ENCODE measurements around the gene BBX. TPM values are rescaled to one million over a fixed set of nuclear protein-coding genes. Genes with fewer than 3 reads are reported as not detected.

BBX gene
- polyA plus RNA-seq, 6 donors from 2014 or later = 124 to 158 (median 139) TPM

GRCh38 chr3:107798381-107798780 is 275.6 kb downstream of the BBX start:
- DNase-seq (no peak), ATAC-seq (ENCODE audit: low read depth in 2 of 2) (no peak)
- Mint-ChIP-seq H3K36me3 (peaks cover 22 to 30% of the 10 kb centered on the region in 2 donors), H3K4me1 (peaks cover 15 to 21% (median 17%) of the 10 kb centered on the region in 3 donors), H3K27me3 (no peaks in the 10 kb centered on the region), H3K27ac (peak overlapping the region in 3 of 6 donors; percentile 38 to 62 (median 62)), H3K4me3 (no peak overlapping the region), H3K9me3 (no peaks in the 10 kb centered on the region)

GRCh38 chr3:107800710-107801109 is 277.9 kb downstream of the BBX start:
- Mint-ChIP-seq H3K27ac (no peak overlapping the region), H3K4me1 (peaks cover 1 to 10% (median 6%) of the 10 kb centered on the region in 3 donors), H3K27me3 (no peaks in the 10 kb centered on the region), H3K4me3 (no peak overlapping the region), H3K9me3 (no peaks in the 10 kb centered on the region), H3K36me3 (peaks cover 38 to 41% of the 10 kb centered on the region in 2 donors)
- DNase-seq (no peak), ATAC-seq (ENCODE audit: low read depth in 2 of 2) (no peak)

- ATAC-seq (ENCODE audit: low read depth in 2 of 2) = no peak
- peaks cover 0 to 4% (median 0%) of the 10 kb centered on the region in 3 donors for H3K4me1 Mint-ChIP-seq
- DNase-seq = no peak
- H3K36me3 Mint-ChIP-seq = peaks cover 39 to 42% of the 10 kb centered on the region in 2 donors
- no peaks in the 10 kb centered on the region for H3K27me3 Mint-ChIP-seq
- no peaks in the 10 kb centered on the region for H3K9me3 Mint-ChIP-seq
- H3K27ac Mint-ChIP-seq = peak overlapping the region in 3 of 6 donors; percentile 16 to 94 (median 71)
- no peak overlapping the region for H3K4me3 Mint-ChIP-seq
Observed at GRCh38 chr3:107803170-107803569, 280.4 kb downstream of the BBX start.

GRCh38 chr3:107806021-107806420 is 283.3 kb downstream of the BBX start:
- ATAC-seq (ENCODE audit: low read depth in 2 of 2) (no peak), DNase-seq (no peak)
- no peak overlapping the region for H3K27ac Mint-ChIP-seq
- H3K4me3 Mint-ChIP-seq = no peak overlapping the region
- H3K36me3 Mint-ChIP-seq = peaks cover 32 to 40% of the 10 kb centered on the region in 2 donors
- peaks cover 11 to 16% (median 13%) of the 10 kb centered on the region in 3 donors for H3K4me1 Mint-ChIP-seq
- H3K9me3 Mint-ChIP-seq = no peaks in the 10 kb centered on the region
- no peaks in the 10 kb centered on the region for H3K27me3 Mint-ChIP-seq

- ATAC-seq (ENCODE audit: low read depth in 2 of 2) = no peak
- Mint-ChIP-seq H3K36me3 (peaks cover 29 to 36% of the 10 kb centered on the region in 2 donors), H3K9me3 (no peaks in the 10 kb centered on the region), H3K27me3 (no peaks in the 10 kb centered on the region), H3K4me3 (no peak overlapping the region), H3K4me1 (peaks cover 11 to 16% (median 13%) of the 10 kb centered on the region in 3 donors), H3K27ac (peak overlapping the region in 1 of 6 donors; percentile 69)
- no peak for DNase-seq
Observed at GRCh38 chr3:107806536-107806935, 283.8 kb downstream of the BBX start.

GRCh38 chr3:107810171-107811071 is 287.7 kb downstream of the BBX start:
- DNase-seq = peak; percentile 7
- Mint-ChIP-seq H3K4me3 (peak overlapping the region in 5 of 8 donors; percentile 19 to 75 (median 64)), H3K9me3 (no peaks in the 10 kb centered on the region), H3K27ac (peak overlapping the region in 2 of 6 donors; percentile 58 to 62), H3K27me3 (no peaks in the 10 kb centered on the region), H3K36me3 (peaks cover 2 to 15% of the 10 kb centered on the region in 2 donors), H3K4me1 (peaks cover 11 to 17% (median 16%) of the 10 kb centered on the region in 3 donors)
- peak; percentile 21 to 32 for ATAC-seq (ENCODE audit: low read depth in 2 of 2)

- H3K4me1 Mint-ChIP-seq = peaks cover 11 to 17% (median 16%) of the 10 kb centered on the region in 3 donors
- peaks cover 0 to 6% of the 10 kb centered on the region in 2 donors for H3K36me3 Mint-ChIP-seq
- H3K27ac Mint-ChIP-seq = peak overlapping the region in 5 of 6 donors; percentile 11 to 93 (median 27)
- H3K9me3 Mint-ChIP-seq = no peaks in the 10 kb centered on the region
- DNase-seq (no peak), ATAC-seq (ENCODE audit: low read depth in 2 of 2) (no peak)
- H3K4me3 Mint-ChIP-seq = no peak overlapping the region
- no peaks in the 10 kb centered on the region for H3K27me3 Mint-ChIP-seq
Observed at GRCh38 chr3:107813026-107813425, 290.3 kb downstream of the BBX start.

GRCh38 chr3:107816107-107816506 is 293.3 kb downstream of the BBX start:
- Mint-ChIP-seq H3K4me3 (no peak overlapping the region), H3K27me3 (peaks cover 5 to 10% (median 6%) of the 10 kb centered on the region in 3 donors), H3K27ac (peak overlapping the region in 1 of 6 donors; percentile 33), H3K9me3 (no peaks in the 10 kb centered on the region), H3K4me1 (peaks cover 0 to 4% (median 0%) of the 10 kb centered on the region in 3 donors), H3K36me3 (no peaks in the 10 kb centered on the region)
- ATAC-seq (ENCODE audit: low read depth in 2 of 2) = no peak
- DNase-seq = no peak

GRCh38 chr3:107817076-107817475 is 294.3 kb downstream of the BBX start:
- DNase-seq (no peak), ATAC-seq (ENCODE audit: low read depth in 2 of 2) (no peak)
- Mint-ChIP-seq H3K4me1 (peaks cover 0 to 4% (median 0%) of the 10 kb centered on the region in 3 donors), H3K27me3 (peaks cover 6 to 20% (median 9%) of the 10 kb centered on the region in 3 donors), H3K4me3 (no peak overlapping the region), H3K27ac (peak overlapping the region in 1 of 6 donors; percentile 57), H3K9me3 (no peaks in the 10 kb centered on the region), H3K36me3 (no peaks in the 10 kb centered on the region)

- H3K4me1 Mint-ChIP-seq = peaks cover 0 to 2% (median 0%) of the 10 kb centered on the region in 3 donors
Observed at GRCh38 chr3:107818025-107818424, 295.3 kb downstream of the BBX start.

GRCh38 chr3:107819656-107820055 is 296.9 kb downstream of the BBX start:
- H3K4me3 Mint-ChIP-seq = peak overlapping the region in 1 of 8 donors; percentile 29
- no peak for ATAC-seq (ENCODE audit: low read depth in 2 of 2)

More at GRCh38 chr3:107818025-107818424, 295.3 kb downstream of the BBX start:
- H3K4me3 Mint-ChIP-seq = no peak overlapping the region
- peaks cover 6 to 29% (median 15%) of the 10 kb centered on the region in 3 donors for H3K27me3 Mint-ChIP-seq
- H3K9me3 Mint-ChIP-seq = no peaks in the 10 kb centered on the region
- no peak overlapping the region for H3K27ac Mint-ChIP-seq
- no peak for ATAC-seq (ENCODE audit: low read depth in 2 of 2)
- no peaks in the 10 kb centered on the region for H3K36me3 Mint-ChIP-seq
- no peak for DNase-seq

GRCh38 chr3:107822308-107822707 is 299.5 kb downstream of the BBX start:
- no peak overlapping the region for H3K4me3 Mint-ChIP-seq
- H3K27ac Mint-ChIP-seq = no peak overlapping the region
- peaks cover 0 to 2% (median 0%) of the 10 kb centered on the region in 7 donors for H3K9me3 Mint-ChIP-seq
- ATAC-seq (ENCODE audit: low read depth in 2 of 2) (no peak), DNase-seq (no peak)
- H3K27me3 Mint-ChIP-seq = peaks cover 6 to 32% (median 15%) of the 10 kb centered on the region in 3 donors
- H3K36me3 Mint-ChIP-seq = no peaks in the 10 kb centered on the region
- no peaks in the 10 kb centered on the region for H3K4me1 Mint-ChIP-seq

More at GRCh38 chr3:107819656-107820055, 296.9 kb downstream of the BBX start:
- Mint-ChIP-seq H3K4me1 (no peaks in the 10 kb centered on the region), H3K36me3 (no peaks in the 10 kb centered on the region), H3K27me3 (peaks cover 6 to 32% (median 15%) of the 10 kb centered on the region in 3 donors), H3K27ac (no peak overlapping the region), H3K9me3 (peaks cover 0 to 2% (median 0%) of the 10 kb centered on the region in 7 donors)
- DNase-seq = no peak

GRCh38 chr3:107824822-107825371 is 302.1 kb downstream of the BBX start:
- ATAC-seq (ENCODE audit: low read depth in 2 of 2) (no peak), DNase-seq (no peak)
- Mint-ChIP-seq H3K27me3 (peaks cover 1 to 27% (median 13%) of the 10 kb centered on the region in 3 donors), H3K9me3 (peaks cover 0 to 2% (median 0%) of the 10 kb centered on the region in 7 donors), H3K4me1 (no peaks in the 10 kb centered on the region), H3K36me3 (no peaks in the 10 kb centered on the region), H3K4me3 (no peak overlapping the region), H3K27ac (peak overlapping the region in 1 of 6 donors; percentile 42)

Measured in naive B cell (primary cell).